ENCODE results near the gene MS4A6E.
A peak's percentile ranks its signal among the peaks of the same experiment; 100 is the strongest.

The MS4A6E gene

DNA sequence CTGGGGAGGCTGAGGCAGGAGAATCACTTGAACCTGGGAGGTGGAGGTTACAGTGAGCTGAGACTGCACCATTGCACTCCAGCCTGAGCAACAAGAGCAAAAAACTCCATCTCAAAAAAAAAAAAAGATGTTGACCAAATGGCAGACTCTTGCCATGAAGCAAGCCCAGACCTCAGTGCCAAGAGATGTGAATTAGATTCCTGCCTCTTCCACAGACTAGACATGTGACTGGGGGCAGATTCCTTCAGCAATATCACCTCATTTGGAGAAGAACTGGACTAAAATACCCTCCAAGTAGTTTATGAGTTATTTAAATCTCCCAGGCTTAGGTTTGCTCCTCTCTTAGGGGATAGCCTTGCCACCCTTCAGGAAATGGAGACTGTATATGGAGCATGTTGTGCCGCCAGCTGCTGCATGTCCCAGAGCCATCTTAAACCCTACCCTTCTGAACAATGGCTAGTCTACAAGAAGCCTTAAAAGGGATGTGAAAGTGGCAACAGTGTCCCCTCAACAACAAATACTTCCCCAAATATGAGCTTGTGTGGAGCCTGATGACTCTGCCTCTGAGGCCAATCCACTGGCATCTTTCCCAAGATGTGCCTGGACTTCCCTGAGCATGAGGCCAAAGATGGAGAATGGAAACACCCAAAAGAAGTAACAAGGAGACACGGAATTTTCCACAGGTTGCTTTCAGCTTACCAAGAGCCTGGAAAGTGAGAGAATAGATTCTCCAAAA, 50.5 kb downstream of the MS4A6E start:
- peak in 1 of 2 experiments; percentile 11 for DNase-seq

DNA sequence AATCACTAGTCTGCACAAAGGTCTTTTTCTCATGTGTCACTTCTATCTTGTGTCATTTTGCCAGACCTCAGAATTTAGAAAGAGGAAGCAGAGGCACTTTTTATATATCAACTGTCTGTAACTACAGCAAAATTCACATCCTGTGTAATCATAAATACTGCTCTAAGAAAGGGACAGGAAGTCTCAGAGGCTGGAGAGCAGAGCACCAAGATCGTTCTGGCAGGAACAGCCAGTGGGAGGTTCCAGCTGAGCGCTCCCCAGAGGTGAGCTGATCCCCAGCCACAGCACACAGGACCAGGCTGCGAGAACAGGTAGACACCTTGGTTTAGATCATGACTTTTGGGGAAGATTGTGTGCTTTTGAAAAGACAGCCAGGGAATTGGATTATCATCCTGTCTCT, 51.3 kb downstream of the MS4A6E start, which contains the start of gene MS4A7:
Gene MS4A7, plus strand, starts transcription at position 179 of the 400 bp plus-strand sequence. CDS start 4,610 bp downstream, outside the sequence.
- DNase-seq: peak; percentile 94 to 96

DNA sequence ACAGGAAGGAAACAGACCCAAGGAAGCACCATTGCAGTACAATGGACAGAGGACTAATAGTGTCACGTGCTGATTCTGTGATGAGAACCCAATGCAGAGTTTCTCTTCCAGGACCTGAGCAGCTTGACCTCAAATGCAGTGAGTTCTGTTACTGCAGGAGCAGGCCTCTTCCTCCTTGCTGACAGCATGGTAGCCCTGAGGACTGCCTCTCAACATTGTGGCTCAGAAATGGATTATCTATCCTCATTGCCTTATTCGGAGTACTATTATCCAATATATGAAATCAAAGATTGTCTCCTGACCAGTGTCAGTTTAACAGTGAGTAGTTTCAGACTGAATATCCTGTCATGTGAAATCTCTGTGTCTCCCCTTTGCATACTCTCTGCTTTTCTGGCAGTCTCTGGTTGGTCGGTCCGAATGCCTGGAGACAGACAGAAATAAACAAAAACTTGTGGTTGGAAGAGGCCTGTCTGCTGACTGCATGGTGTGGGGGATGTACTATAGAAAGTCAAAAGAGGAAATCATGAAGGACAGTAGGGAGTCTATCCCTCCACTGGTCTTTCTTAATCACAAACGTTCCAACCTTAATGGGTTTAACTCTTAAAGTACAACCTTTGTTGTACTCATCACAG, 62.3 kb downstream of the MS4A6E start:
- DNase-seq: peak in 1 of 2 experiments; percentile 27

DNA sequence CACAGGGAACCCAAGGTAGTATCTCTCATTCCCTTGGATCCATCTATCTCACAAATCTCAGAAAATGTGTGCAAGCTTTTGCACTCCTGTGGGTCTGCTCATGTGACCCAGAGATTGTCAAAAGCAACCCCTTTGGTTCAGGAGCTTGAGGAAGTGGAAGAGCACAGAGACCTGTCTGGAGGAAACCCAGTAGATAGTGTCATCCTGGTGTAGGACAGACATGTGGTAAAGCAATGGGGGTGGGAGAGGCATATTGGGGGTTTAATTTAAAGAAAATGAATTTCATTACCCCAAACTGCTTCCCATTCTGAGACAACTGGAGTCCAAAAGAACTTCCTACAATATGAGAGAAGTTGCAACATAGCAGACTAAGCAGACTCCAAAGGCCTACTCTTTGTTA, 63.4 kb downstream of the MS4A6E start:
- no peak for DNase-seq
